ENCODE results near the gene PPM1D.
A peak's percentile ranks its signal among the peaks of the same experiment; 100 is the strongest.
"Not testable (repeated sequence)": the region's sequence is repeated elsewhere in the genome, so short reads cannot be mapped to it uniquely, and the experiment has no call there.

Gene PPM1D

GRCh38 chr17:60599620-60600489 is at the start of gene PPM1D:
Gene PPM1D (plus strand): TSS chr17:60600193. CDS start chr17:60600415, 222 bp downstream.
- H3K36me3 ChIP-seq, result peaks cover 0 to 8% (median 3%) of the 10 kb centered on the region in 11 experiments; a peak in 4 of 22 replicates
- H3K4me1 ChIP-seq, result peaks cover 35 to 57% (median 48%) of the 10 kb centered on the region in 10 experiments
- H3K4me2 ChIP-seq, result peak within 1 kb of the TSS; percentile 86 to 97 (median 92)
- H3K9ac ChIP-seq, result peak within 1 kb of the TSS; percentile 94 to 99 (median 97)
- H3K27me3 ChIP-seq, result no peaks in the 10 kb centered on the region
- H3K9me3 ChIP-seq (replicated peaks in 1 of 11), result no peaks in the 10 kb centered on the region
- H3K4me3 ChIP-seq, result peak within 1 kb of the TSS; percentile 87 to 99 (median 96)
- no peak for TF ChIP-seq Cebpa-rat (IDR thresholded peaks at IDR 0.05)
- peak within 1 kb of the TSS; percentile 89 to 98 (median 95) for H3K27ac ChIP-seq
- peaks cover 37 to 47% (median 45%) of the 10 kb centered on the region in 11 experiments for H4K20me1 ChIP-seq

GRCh38 chr17:60552255-60552654 is 47.7 kb upstream of the PPM1D start:
- H3K4me2 ChIP-seq, H3K4me1 ChIP-seq, H3K27me3 ChIP-seq, H3K27ac ChIP-seq, H3K4me3 ChIP-seq, H4K20me1 ChIP-seq, H3K9ac ChIP-seq: not testable (repeated sequence)
- Histone ChIP-seq H3K36me3 (peaks cover 0 to 19% (median 9%) of the 10 kb centered on the region in 11 experiments; a peak in 10 of 22 replicates), H3K9me3 (replicated peaks in 1 of 11) (peaks cover 28 to 52% (median 39%) of the 10 kb centered on the region in 11 experiments)

- H4K20me1 ChIP-seq, result no peaks in the 10 kb centered on the region
- no peak overlapping the region for H3K4me2 ChIP-seq
- H3K9me3 ChIP-seq (replicated peaks in 1 of 11), result peaks cover 47 to 72% (median 57%) of the 10 kb centered on the region in 11 experiments
- H3K4me1 ChIP-seq, result no peaks in the 10 kb centered on the region
- peaks cover 0 to 30% (median 19%) of the 10 kb centered on the region in 11 experiments; a peak in 13 of 22 replicates for H3K36me3 ChIP-seq
- H3K27ac ChIP-seq, result no peak overlapping the region
- no peaks in the 10 kb centered on the region for H3K27me3 ChIP-seq
- TF ChIP-seq Cebpa-rat (IDR thresholded peaks at IDR 0.05), result no peak; a peak in 1 of 22 replicates
- H3K9ac ChIP-seq, result no peak overlapping the region
- no peak overlapping the region for H3K4me3 ChIP-seq
Measured at GRCh38 chr17:60554377-60554788, 45.6 kb upstream of the PPM1D start.

- H3K4me3 ChIP-seq, result no peak overlapping the region
- no peak for TF ChIP-seq Cebpa-rat (IDR thresholded peaks at IDR 0.05)
- peaks cover 0 to 30% (median 19%) of the 10 kb centered on the region in 11 experiments; a peak in 13 of 22 replicates for H3K36me3 ChIP-seq
- H3K4me1 ChIP-seq, result no peaks in the 10 kb centered on the region
- H4K20me1 ChIP-seq, result no peaks in the 10 kb centered on the region
- no peak overlapping the region for H3K4me2 ChIP-seq
- no peaks in the 10 kb centered on the region for H3K27me3 ChIP-seq
- no peak overlapping the region for H3K9ac ChIP-seq
- H3K27ac ChIP-seq, result no peak overlapping the region
- H3K9me3 ChIP-seq (replicated peaks in 1 of 11), result peaks cover 34 to 60% (median 46%) of the 10 kb centered on the region in 11 experiments
Measured at GRCh38 chr17:60555786-60556185, 44.2 kb upstream of the PPM1D start.

- no peak overlapping the region for H3K4me2 ChIP-seq
- peak overlapping the region in 3 of 10 experiments; percentile 3 to 39 (median 28); a peak in 4 of 20 replicates for H3K4me3 ChIP-seq
- H3K9ac ChIP-seq, result no peak overlapping the region
- no peaks in the 10 kb centered on the region for H4K20me1 ChIP-seq
- H3K9me3 ChIP-seq (replicated peaks in 1 of 11), result peaks cover 34 to 53% (median 45%) of the 10 kb centered on the region in 11 experiments
- no peak for TF ChIP-seq Cebpa-rat (IDR thresholded peaks at IDR 0.05)
- no peaks in the 10 kb centered on the region for H3K4me1 ChIP-seq
- H3K27ac ChIP-seq, result no peak overlapping the region
- no peaks in the 10 kb centered on the region for H3K27me3 ChIP-seq
- peaks cover 0 to 30% (median 19%) of the 10 kb centered on the region in 11 experiments; a peak in 13 of 22 replicates for H3K36me3 ChIP-seq
Measured at GRCh38 chr17:60557805-60558204, 42.2 kb upstream of the PPM1D start.

GRCh38 chr17:60559659-60559994 is 40.4 kb upstream of the PPM1D start:
- Histone ChIP-seq H3K27ac (no peak overlapping the region), H3K4me1 (no peaks in the 10 kb centered on the region), H3K4me3 (no peak overlapping the region), H3K27me3 (no peaks in the 10 kb centered on the region), H3K9me3 (replicated peaks in 1 of 11) (peaks cover 23 to 41% (median 33%) of the 10 kb centered on the region in 11 experiments), H3K9ac (no peak overlapping the region), H3K36me3 (peaks cover 0 to 21% (median 11%) of the 10 kb centered on the region in 11 experiments; a peak in 11 of 22 replicates), H3K4me2 (no peak overlapping the region), H4K20me1 (no peaks in the 10 kb centered on the region)
- TF ChIP-seq Cebpa-rat (IDR thresholded peaks at IDR 0.05), result no peak

GRCh38 chr17:60559995-60560859 is 39.8 kb upstream of the PPM1D start:
- no peaks in the 10 kb centered on the region for H4K20me1 ChIP-seq
- no peak overlapping the region for H3K4me3 ChIP-seq
- no peaks in the 10 kb centered on the region for H3K27me3 ChIP-seq
- H3K4me1 ChIP-seq, result no peaks in the 10 kb centered on the region
- H3K9me3 ChIP-seq (replicated peaks in 1 of 11), result peaks cover 23 to 41% (median 33%) of the 10 kb centered on the region in 11 experiments
- H3K9ac ChIP-seq, result no peak overlapping the region
- no peak overlapping the region for H3K4me2 ChIP-seq
- TF ChIP-seq Cebpa-rat (IDR thresholded peaks at IDR 0.05), result no peak
- H3K27ac ChIP-seq, result no peak overlapping the region
- peaks cover 0 to 21% (median 11%) of the 10 kb centered on the region in 11 experiments; a peak in 11 of 22 replicates for H3K36me3 ChIP-seq

GRCh38 chr17:60560860-60561257 is 39.1 kb upstream of the PPM1D start:
- no peak overlapping the region for H3K4me3 ChIP-seq
- no peak for TF ChIP-seq Cebpa-rat (IDR thresholded peaks at IDR 0.05)
- H3K9ac ChIP-seq, result no peak overlapping the region
- no peaks in the 10 kb centered on the region for H4K20me1 ChIP-seq
- peaks cover 0 to 21% (median 11%) of the 10 kb centered on the region in 11 experiments; a peak in 11 of 22 replicates for H3K36me3 ChIP-seq
- H3K9me3 ChIP-seq (replicated peaks in 1 of 11), result peaks cover 23 to 37% (median 32%) of the 10 kb centered on the region in 11 experiments
- H3K27me3 ChIP-seq, result no peaks in the 10 kb centered on the region
- H3K4me2 ChIP-seq, result no peak overlapping the region
- H3K4me1 ChIP-seq, result no peaks in the 10 kb centered on the region
- no peak overlapping the region for H3K27ac ChIP-seq

GRCh38 chr17:60562421-60562820 is 37.6 kb upstream of the PPM1D start:
- Histone ChIP-seq H3K9me3 (replicated peaks in 1 of 11) (peaks cover 13 to 22% (median 19%) of the 10 kb centered on the region in 11 experiments), H3K27ac (no peak overlapping the region), H3K9ac (no peak overlapping the region), H3K4me2 (no peak overlapping the region), H3K27me3 (no peaks in the 10 kb centered on the region), H4K20me1 (no peaks in the 10 kb centered on the region), H3K4me1 (no peaks in the 10 kb centered on the region), H3K36me3 (peaks cover 0 to 13% (median 6%) of the 10 kb centered on the region in 11 experiments; a peak in 10 of 22 replicates), H3K4me3 (no peak overlapping the region)
- no peak for TF ChIP-seq Cebpa-rat (IDR thresholded peaks at IDR 0.05)

Data from BLaER1 treated with 17β-estradiol and CSF1 and Interleukin-3, amounts not matched to agents 10 nM and 100 nM (cell line).